HG03378 (cell line): ENCODE measurements around the gene RAB40B.

Experiments
- ATAC-seq: cut with Tn5 transposase; IDR thresholded peaks from one replicate; pipeline ENCODE4 v1.9.1; 2021; ENCODE audit warnings: mild to moderate bottlenecking, moderate library complexity; ENCODE audit not compliant: unreplicated experiment

Gene RAB40B

GRCh38 chr17:82692268-82692667, 6.2 kb downstream of the RAB40B start:
- ATAC-seq = no peak

DNA sequence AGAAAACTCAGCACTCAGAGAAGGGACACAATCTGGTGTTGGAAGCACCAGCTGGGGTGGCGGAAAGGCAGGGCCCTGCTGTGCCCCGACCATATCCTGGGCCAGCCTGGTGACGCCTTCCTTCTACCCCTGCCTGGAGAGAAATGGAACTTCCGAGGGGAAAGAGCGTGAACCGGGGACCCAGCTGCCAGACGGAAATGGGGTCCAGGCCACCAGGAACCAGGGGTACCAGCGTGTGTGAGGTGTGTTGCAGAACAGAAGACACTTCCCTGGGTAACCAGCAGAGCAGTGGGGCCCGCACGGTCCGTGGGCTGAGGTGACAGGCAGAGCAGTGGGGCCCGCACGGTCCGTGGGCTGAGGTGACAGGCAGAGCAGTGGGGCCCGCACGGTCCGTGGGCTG, 6.8 kb downstream of the RAB40B start:
- ATAC-seq = no peak

GRCh38 chr17:82690786-82691489, 7.6 kb downstream of the RAB40B start:
- ATAC-seq = no peak

DNA sequence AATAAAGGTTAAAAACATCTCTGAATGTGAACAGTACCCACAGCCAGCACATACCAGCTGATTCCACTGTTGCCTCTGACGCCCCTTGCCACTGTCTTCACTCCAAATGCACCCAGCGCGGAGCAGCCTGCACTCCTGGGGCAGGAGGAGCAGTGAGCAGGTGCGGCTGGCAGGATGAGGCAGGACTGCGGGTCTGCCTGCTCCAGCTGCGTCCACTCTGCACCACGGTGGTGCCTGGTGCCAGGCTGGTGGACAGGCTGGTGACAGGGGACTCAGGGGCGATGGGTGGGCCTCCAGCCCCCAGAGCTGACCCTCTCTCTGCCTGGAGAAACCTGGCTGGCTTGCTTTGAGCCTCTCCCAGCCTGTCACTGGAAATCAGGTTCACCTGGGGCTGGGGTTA, 9.4 kb downstream of the RAB40B start:
- ATAC-seq = no peak

- ATAC-seq = no peak
These were observed 10.6 kb downstream of the RAB40B start for GRCh38 chr17:82687871-82688270.

DNA sequence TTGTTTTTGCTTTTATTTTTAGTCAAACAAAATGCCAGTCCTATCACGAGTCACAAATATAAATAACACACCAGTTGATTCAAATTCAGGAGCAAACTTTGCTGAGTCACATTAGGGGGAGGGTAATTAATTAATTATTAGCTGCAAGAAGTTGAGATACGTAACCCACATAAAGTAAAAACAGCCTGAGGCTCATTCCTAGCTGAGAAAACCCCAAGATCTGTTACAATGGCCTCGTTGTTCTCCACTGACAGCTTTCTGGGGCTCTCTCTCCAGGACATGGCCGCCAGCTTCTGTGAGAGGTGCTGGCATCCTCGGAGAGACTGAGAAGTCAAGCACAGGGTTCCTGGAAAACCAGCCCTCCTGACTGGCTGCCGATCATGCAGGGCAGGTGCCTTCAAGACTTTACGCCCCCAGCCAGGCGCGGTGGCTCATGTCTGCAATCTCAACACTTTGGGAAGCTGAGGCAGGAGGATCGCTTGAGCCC, 11.1 kb downstream of the RAB40B start:
- ATAC-seq = no peak

DNA sequence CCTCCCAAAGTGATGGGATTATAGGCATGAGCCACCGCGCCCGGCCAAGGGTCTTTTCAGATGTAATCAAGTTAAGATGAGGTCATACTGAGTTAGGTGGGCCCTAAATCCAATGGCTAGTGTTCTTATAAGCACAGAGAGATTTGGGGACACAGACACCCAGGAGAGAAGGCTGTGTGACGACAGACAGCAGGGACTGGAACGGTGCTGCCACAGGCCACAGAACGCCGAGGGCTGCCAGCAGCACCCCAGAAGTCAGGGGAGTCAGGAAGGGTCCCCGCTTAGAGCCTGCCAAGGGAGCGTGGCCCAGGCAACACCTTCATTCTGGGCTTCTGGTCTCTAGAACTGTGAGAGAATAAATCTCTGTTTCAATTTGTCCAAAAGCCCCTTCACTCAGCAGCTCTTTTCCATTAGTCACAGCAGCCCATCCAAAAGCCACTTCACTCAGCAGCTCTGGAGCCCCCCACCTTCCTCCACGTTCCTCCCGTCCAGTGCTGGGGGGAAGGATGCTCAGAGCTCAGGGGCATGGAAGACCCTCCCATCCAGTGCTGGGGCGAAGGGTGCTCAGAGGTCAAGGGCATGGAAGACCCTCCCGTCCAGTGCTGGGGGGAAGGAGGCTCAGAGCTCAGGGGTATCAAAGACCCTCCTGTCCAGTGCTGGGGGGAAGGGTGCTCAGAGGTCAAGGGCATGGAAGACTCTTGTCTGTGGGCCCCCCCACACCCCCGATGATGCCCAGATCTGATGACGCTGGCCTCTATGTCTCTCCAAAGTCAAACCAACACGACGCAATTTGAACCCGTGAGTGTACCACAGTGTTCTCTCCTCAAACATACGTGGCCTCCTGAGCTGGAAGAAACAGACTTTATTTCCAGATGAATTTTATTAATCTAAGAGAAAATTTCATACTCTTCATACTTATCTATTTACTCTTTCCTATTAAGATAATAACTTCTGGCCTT, 11.9 kb downstream of the RAB40B start:
- no peak for ATAC-seq

GRCh38 chr17:82685291-82685690, 13.2 kb downstream of the RAB40B start:
- no peak for ATAC-seq

DNA sequence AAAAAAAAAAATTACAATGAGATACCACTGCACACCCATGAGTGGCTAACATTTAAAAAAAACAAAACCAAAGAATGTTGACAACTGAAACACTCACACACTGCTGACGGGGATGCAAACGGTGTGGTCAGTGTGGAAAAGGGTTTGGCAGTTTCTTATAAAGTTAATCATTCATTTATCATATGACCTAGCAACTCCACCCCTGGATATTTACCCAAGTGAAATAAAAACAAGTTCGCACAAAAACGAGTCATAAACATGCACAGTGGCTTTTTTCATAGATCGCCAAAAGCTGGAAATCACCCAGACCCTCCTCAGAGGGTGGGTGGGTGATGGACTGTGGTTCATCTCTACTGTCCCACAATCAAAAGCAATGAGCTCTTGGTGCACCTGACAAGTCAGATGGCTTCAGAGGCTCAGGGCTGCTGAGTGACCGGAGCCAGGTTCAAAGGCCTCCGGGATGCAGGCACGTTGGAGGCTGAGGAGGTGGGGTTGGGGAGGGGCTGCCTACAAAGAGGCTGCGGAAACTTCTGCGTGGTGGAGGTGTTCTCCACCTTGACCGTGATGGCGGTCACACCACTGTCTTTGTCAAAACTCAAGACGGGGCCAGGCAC, 14.2 kb downstream of the RAB40B start:
- no peak for ATAC-seq

DNA sequence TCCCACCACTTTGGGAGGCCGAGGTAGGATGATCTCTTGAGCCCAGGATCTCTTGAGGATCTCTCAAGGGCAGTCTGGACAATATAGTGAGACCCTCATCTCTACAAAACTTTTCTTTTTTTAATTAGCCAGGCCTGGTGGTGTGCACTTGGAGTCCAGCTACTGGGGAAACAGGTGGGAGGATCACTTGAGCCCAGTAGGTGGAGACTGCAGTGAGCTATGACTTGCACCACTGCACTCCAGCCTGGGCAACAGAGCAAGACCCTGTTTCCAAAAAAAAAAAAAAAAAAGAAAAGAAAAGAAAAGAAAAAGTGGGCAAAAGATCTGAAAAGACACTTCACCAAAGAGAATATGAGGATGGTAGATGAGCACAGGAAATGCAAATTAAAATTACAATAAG, 15.0 kb downstream of the RAB40B start:
- ATAC-seq = no peak

DNA sequence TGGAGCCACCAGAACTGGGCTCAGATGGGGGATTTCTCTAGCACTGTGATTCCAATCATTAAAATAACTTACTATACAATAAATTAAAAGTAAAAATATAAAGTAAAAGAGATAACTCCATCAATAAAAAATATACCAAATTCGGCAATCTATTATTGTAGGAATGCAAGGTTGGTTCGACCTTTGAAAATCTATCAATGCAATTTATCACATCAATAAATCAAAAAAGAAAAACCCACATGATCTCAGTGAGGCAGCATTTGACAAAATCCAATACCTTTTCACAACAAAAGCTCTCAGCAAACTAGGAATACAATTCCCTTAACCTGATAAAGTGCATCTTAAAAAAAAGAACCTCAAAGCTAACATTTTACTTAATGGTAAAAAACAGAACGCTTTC, 17.0 kb downstream of the RAB40B start:
- no peak for ATAC-seq

DNA sequence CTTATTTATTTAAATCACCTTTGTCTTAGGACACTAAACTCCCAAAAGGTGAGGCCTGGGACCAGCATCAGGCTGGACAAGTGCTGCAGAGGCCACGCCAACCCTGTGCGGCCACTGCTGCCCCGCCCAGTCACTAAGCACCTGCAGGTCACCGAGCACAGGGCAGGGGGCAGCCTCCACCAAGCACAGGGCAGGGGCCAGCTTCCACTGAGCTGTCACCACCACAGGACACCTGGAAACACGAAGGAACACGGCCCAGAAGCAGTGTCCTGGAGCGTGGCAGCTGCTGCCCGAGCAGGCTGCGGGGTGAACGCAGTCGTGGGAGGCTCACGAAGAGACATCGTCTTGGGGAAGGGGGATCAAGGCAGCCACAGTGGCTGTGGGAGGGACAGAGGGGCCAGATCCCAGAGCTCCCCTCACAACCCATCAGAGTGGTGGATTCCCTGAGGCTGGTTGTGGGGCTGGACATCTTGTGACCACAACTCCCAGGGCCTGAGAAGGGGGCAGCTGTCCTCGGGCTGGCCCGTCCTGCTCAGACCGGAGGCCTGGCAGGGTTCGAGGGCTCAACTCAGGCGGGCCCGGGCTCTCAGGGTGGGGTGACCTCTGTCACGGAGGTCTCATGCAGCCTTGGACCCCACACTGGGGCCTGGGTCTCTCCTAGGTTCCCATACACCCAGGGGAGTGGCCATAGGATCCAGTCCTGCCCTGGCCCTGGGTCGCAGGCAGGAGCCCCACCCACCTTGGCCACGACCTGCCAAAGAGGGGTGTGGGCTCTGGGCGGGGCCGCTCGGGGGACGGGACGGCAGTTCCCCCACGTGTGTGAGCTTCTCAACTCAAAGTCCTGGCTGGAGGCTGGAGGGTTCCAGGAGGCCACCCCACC, 18.7 kb downstream of the RAB40B start:
- ATAC-seq = no peak

GRCh38 chr17:82678265-82678891, 20.1 kb downstream of the RAB40B start:
- no peak for ATAC-seq

DNA sequence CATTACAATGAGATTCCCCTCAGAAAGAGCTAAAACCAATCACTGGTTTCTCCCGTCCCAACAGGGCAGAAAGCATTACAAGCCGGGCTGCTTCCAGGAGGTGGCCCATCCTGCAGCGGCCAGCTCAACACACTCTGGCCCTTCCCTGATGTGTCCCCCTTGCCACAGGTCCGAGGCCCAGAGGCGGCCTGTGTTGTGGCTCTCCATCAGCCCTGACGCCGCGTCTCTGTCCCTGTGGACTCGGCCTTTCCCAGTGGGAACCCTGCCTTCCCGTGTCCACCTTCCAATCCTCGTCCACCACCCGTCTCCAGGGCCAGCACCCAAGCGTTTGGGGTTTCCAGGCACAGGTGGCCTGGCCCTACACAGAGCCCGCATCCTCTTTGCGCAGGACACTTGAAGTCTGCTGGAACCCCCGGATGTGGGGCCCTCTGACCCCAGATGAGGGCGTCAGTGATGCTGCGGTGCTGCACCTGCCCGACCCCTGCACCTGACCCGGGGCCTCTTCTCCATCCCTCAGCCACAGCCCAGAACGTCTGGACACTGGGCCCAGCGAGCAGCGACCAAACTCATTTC, 21.1 kb downstream of the RAB40B start:
- no peak for ATAC-seq

DNA sequence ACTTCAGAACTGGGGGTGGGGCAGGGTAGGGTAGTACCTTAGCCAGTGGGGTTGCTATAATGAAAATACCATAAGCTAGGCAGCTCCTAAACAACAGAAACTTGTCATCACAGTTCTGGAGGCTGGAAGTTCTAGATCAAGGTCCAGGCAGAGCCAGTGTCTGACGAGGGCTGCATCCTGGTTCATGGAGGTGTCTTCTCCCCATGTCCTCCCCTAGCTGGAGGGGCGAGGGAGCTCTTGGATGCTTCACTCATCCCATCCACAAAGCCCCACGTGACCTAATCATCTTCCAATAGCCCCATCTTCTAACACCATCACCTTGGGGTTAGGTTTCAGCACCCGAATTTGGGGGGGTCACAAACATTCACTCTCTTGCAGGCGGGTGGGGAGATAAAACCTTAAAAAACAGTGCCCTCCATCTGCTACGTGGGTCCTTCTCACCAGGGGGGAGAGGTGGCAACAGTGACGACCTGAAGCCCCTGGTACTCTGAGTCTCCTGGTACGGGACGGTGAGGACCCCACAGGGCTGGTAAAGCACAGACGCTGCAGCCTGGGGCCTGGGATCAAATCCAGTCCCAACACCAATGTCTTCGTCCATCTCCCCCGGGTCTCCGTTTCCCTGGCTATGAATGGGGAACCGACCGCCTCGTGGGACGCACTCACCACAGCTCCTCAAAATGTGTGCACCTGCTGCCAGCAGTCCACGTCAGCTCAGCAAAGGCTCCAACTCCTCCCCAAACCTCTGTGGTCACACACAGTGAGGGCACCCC, 22.8 kb downstream of the RAB40B start:
- no peak for ATAC-seq

GRCh38 chr17:82674656-82675475, 23.6 kb downstream of the RAB40B start:
- no peak for ATAC-seq

DNA sequence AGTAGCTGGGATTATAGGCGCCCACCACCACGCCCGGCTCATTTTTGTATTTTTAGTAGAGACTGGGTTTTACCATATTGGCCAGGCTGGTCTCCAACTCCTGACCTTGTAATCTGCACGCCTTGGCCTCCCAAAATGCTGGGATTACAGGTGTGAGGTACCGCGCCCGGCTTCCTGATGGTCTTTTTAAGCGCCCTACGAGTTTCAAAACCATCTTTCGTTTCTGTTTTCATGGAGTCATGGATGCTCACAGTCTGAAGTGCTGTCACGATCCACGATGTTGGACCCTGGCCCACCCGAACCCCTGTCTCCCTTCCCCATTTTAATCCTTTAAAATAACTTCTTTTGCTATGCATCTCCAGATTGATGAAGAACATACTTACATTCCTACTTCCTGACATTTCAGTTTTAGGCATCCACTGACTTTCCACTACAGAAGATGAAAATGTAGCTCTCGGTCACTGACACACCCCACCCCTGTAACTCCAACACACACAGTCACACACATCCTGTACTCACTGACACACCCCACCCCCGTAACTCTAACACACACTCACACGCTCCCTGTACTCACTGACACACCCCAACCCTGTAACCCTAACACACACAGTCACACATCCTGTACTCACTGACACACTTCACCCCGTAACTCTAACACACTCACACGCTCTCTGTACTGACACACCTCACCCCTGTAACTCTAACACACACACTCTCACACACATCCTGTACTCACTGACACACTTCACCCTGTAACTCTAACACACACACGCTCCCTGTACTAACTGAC, 27.6 kb downstream of the RAB40B start:
- no peak for ATAC-seq
